T-helper 22 cell (primary cell): ENCODE measurements around the gene CATSPERZ.

Source experiments
- DNase-seq: peaks from one replicate; pipeline ENCODE4 v3.0.0-alpha.2; 2020; ENCODE audit warnings: low read depth

Gene CATSPERZ

GRCh38 chr11:64285885-64286800 is 14.0 kb upstream of the CATSPERZ start:
- no peak for DNase-seq

GRCh38 chr11:64286801-64287159 is 13.4 kb upstream of the CATSPERZ start:
- no peak for DNase-seq

- no peak for DNase-seq
Measured at GRCh38 chr11:64287676-64288352, 12.3 kb upstream of the CATSPERZ start.

DNA sequence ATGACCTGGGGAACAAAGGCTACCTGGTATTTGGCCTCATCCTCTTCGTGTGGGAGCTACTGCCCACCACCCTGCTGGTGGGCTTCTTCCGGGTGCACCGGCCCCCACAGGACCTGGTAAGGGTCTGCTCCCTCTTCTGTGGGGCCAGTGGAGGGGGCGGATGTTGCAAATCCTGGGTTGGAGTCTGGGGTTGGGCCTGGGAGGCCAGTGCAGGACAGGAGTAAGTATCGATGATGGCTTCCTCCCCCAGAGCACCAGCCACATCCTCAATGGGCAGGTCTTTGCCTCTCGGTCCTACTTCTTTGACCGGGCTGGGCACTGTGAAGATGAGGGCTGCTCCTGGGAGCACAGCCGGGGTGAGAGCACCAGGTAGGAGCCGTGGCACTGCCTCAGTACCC is 11.8 kb upstream of the CATSPERZ start:
- DNase-seq, result no peak

GRCh38 chr11:64289002-64289564 is 11.1 kb upstream of the CATSPERZ start:
- DNase-seq, result no peak

- DNase-seq, result no peak
Measured at GRCh38 chr11:64290352-64291261, 9.6 kb upstream of the CATSPERZ start.

GRCh38 chr11:64291262-64291751 is 8.9 kb upstream of the CATSPERZ start, which contains the start of gene KCNK4:
TSS of gene KCNK4 (plus strand) at chr11:64291302. CDS start at chr11:64293019, 1,717 bp downstream.
- DNase-seq, result no peak

GRCh38 chr11:64291752-64292459 is 8.3 kb upstream of the CATSPERZ start:
- no peak for DNase-seq

DNA sequence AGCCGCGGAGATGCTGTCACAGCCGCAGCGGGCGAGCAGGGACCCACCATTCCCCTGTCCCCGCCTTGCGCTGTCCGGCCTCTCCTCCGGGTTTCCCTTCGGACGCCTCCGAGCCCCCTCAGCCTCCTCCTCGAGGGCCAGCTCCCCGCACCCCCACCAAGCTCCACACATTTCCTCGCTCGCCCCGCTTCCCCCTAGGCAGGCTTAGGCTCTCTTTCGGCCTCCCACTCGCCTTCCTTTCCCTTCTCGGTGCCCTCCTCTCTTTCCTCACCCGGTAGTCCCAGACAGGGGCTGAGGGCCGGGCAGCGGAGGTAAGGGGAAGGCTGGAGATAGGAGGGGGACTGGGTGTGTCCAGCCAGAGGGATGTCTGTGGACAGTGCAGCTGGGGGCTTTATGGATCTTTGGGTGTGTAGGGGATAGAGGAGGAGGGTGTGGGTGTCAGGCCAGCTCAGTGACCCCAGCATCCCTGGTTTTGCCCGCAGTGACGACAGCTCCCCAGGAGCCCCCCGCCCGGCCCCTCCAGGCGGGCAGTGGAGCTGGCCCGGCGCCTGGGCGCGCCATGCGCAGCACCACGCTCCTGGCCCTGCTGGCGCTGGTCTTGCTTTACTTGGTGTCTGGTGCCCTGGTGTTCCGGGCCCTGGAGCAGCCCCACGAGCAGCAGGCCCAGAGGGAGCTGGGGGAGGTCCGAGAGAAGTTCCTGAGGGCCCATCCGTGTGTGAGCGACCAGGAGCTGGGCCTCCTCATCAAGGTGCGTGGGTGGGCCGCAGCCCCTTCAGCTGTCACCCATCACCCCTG is 7.5 kb upstream of the CATSPERZ start:
- DNase-seq, result no peak

- DNase-seq, result no peak
Measured at GRCh38 chr11:64294774-64295173, 5.4 kb upstream of the CATSPERZ start.

GRCh38 chr11:64295760-64296159 is 4.4 kb upstream of the CATSPERZ start:
- no peak for DNase-seq

DNA sequence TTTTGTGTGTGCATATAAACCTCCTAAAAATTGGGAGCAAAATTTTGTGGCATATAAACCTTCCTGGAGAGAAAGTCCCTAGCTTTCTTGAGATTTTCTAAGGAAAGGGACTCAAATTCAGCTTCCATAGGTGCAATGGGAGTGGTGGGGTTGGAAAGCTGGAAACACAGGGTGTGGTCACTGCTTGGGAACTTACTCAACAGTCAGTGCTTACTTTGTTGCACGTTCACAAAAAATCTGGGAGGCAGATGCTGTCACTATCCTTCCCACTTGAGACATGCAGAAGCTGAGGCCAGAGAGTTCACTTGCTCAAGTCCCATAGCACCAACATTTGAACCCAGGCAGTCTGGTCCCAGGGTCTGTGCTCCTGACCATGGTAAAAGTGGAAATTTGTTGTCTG is 3.9 kb upstream of the CATSPERZ start:
- no peak for DNase-seq

- DNase-seq, result no peak
Measured at GRCh38 chr11:64296830-64297698, 3.1 kb upstream of the CATSPERZ start.

- DNase-seq, result no peak
Measured at GRCh38 chr11:64297699-64298358, 2.3 kb upstream of the CATSPERZ start.

DNA sequence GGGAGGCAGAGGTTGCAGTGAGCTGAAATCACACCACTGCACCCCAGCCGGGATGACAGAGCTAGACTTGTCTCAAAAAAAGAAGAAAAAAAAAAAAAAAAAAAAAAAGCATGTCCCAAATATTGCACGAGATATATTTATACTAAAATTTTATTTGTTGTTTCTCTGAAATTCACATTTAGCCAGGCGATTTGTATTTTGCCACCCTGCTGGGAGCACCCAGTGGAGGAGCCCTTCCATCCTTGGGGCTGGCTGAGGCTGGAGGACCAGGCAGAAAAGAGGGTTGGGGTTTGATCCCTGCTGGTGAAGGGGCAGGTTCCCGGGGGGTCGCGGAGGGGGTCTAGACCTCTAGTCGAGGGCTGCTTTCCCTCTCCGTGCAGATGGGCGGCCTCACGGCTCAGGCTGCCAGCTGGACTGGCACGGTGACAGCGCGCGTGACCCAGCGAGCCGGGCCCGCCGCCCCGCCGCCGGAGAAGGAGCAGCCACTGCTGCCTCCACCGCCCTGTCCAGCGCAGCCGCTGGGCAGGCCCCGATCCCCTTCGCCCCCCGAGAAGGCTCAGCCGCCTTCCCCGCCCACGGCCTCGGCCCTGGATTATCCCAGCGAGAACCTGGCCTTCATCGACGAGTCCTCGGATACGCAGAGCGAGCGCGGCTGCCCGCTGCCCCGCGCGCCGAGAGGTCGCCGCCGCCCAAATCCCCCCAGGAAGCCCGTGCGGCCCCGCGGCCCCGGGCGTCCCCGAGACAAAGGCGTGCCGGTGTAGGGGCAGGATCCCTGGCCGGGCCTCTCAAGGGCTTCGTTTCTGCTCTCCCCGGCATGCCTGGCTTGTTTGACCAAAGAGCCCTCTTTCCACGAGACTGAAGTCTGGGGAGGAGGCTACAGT is 952 bp upstream of the CATSPERZ start:
- no peak for DNase-seq

GRCh38 chr11:64303109-64304031 is 3.2 kb downstream of the CATSPERZ start:
- no peak for DNase-seq

DNA sequence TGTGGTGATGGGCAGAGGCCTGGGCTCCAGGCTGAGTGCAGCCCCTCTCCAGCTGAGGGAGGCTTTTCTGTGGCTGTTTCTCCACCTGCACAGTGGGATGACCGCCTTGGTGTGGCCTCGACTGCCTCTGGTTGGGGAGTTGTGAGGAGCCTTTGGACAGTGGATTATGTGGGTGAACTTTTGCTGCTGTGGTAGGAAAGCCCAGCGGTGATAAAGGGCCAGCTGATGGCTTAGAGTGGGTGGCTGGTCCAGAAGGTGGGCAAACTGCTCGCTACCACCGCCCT is 3.8 kb downstream of the CATSPERZ start:
- DNase-seq, result no peak
